AG09309 (cell line): Measurements from ENCODE around the gene SAMD15.
A peak's percentile ranks its signal among the peaks of the same experiment; 100 is the strongest.

Source experiments
- DNase-seq: peaks from one replicate; pipeline ENCODE4 v3.0.0-alpha.2; 2010; ENCODE audit warnings: low read depth
- H3K4me3 ChIP-seq: 2 replicates; pipeline ENCODE4 v1.5.1; 2011; ENCODE audit warnings: mild to moderate bottlenecking, low read depth, low read length, moderate library complexity; ENCODE audit not compliant: control insufficient read depth
- TF ChIP-seq, protein P1 (sequence below): IDR thresholded peaks from 2 replicates; pipeline ENCODE4 v1.5.1; 2011; ENCODE audit warnings: mild to moderate bottlenecking, low read depth, low read length, inconsistent platforms; ENCODE audit not compliant: insufficient read depth, control insufficient read depth; ENCODE audit errors: missing control alignments

SAMD15 gene

DNA sequence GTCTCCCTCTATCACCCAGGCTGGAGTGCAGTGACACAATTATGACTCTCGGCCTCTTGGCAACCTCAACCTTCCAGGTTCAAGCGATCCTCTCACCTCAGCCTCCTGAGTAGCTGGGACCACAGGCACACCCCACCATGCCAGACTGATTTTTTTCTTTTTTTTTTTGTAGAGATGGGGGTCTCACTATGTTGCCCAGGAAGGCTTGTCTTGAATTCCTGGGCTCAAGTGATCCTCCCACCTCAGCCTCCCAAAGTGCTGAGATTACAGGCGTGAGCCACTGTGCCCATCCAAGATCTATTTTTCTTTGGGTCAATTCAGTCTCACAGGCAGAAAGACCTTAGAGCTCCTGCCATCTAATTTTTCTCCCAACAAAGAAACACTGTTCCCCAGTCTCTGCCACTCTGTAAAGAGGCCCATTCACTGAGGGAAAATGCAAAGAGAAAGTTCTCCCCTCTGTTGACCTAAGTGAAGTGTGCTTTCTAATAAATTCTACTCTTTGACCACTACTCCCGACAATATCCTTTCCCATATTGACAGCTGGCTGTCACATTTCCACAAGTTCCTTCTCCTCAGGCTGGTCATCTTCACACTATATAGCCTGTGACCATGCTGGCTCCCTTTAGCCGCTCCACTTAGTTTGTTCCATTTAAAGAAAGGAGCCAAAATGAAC, 23.6 kb upstream of the SAMD15 start:
- no peak overlapping the region for H3K4me3 ChIP-seq
- TF ChIP-seq, protein P1, sequence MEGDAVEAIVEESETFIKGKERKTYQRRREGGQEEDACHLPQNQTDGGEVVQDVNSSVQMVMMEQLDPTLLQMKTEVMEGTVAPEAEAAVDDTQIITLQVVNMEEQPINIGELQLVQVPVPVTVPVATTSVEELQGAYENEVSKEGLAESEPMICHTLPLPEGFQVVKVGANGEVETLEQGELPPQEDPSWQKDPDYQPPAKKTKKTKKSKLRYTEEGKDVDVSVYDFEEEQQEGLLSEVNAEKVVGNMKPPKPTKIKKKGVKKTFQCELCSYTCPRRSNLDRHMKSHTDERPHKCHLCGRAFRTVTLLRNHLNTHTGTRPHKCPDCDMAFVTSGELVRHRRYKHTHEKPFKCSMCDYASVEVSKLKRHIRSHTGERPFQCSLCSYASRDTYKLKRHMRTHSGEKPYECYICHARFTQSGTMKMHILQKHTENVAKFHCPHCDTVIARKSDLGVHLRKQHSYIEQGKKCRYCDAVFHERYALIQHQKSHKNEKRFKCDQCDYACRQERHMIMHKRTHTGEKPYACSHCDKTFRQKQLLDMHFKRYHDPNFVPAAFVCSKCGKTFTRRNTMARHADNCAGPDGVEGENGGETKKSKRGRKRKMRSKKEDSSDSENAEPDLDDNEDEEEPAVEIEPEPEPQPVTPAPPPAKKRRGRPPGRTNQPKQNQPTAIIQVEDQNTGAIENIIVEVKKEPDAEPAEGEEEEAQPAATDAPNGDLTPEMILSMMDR = no peak
- DNase-seq = no peak

DNA sequence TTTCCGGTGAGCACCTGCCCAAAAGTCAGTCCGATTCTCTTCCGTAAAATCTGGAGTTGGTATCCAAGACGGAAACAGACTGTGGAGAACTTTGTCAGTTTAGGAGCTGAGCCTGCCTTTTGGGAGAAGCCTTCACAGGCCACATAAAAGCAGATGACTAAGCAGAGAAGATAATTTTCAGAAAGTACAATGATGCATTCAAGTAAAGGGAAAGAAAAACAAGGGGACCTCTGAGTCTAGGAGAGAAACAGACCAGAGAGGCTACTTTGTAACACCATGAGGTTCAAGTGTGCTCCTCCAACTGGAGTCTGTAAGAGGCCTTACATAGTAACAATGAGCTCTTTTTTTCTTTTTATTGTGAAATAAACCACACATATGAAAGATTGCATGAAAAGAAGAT, 21.4 kb upstream of the SAMD15 start:
- no peak for DNase-seq
- TF ChIP-seq, protein P1 = no peak
- no peak overlapping the region for H3K4me3 ChIP-seq

DNA sequence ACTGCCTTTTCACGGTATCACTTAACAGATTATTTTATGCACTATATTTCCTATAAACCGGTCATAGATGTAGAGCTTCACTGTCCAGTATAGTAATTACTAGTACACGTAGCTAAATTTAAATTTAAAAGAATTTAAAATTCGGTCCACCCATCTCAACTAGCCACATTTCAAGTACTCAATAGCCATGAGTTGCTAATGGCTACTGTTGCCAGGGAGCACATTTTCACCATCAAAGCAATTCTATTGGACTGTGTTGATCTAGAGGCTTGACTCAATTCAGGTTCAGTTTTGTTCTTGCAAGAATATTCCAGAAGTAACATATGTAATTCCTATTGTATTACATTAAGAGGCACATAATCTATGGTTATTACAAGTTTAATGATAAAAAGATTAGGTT, 20.3 kb upstream of the SAMD15 start:
- DNase-seq = no peak
- no peak overlapping the region for H3K4me3 ChIP-seq
- TF ChIP-seq, protein P1 = no peak

DNA sequence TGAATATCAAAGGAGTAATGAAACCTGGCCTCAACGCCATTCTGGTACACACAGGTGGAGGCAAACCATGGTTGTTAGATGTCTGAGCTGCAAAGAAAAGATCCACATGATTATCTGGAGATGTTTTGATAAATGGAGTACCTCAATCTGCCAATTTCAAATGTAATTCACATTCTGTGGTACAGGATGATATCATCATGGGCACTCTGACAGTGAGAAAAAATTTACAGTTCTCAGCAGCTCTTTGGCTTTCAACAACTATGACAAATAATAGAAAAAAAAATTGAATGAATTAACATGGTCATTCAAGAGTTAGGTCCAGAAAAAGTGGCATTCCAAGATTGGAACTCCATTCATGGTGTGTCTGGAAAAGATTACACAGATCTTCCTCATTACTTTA, 17.6 kb upstream of the SAMD15 start:
- TF ChIP-seq, protein P1 = no peak
- H3K4me3 ChIP-seq = no peak overlapping the region
- no peak for DNase-seq

DNA sequence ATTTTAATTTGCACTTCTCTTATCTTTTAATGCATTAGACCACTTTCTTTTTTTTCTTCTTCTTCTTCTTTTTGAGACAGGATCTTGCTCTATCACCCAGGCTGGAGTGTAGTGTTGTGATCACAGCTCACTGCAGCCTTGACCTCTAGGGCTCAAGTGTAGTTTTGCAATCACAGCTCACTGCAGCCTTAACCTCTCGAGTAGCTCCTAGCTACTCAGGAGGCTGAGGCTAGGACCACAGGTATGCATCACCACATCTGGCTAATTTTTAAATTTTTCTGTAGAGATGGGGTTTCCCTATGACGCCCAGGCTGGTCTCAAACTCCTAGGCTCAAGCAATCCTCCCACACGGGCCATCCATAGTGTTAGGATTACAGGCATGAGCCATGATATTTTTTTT, 13.0 kb upstream of the SAMD15 start:
- DNase-seq = no peak
- TF ChIP-seq, protein P1 = no peak
- no peak overlapping the region for H3K4me3 ChIP-seq

DNA sequence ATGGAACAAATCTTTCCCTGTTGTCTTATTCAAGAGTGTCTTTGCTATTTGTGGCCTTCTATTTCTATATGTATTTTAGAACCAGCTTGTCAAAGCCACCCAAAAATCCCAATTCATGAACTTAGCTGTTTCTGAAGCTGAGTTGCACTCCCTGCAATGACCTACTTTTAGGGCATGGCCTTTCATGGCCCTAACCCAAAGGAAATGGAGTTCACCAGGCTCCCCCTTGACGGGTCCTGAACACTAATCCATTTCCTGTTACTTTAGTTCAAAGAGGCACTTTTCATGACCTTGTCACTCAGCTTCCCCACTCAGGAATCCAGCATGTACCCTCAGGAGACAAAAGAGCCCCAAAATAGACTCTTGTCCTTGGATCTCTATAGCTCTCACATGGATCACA, 7.9 kb upstream of the SAMD15 start:
- DNase-seq = no peak
- TF ChIP-seq, protein P1 = no peak
- H3K4me3 ChIP-seq = no peak overlapping the region

DNA sequence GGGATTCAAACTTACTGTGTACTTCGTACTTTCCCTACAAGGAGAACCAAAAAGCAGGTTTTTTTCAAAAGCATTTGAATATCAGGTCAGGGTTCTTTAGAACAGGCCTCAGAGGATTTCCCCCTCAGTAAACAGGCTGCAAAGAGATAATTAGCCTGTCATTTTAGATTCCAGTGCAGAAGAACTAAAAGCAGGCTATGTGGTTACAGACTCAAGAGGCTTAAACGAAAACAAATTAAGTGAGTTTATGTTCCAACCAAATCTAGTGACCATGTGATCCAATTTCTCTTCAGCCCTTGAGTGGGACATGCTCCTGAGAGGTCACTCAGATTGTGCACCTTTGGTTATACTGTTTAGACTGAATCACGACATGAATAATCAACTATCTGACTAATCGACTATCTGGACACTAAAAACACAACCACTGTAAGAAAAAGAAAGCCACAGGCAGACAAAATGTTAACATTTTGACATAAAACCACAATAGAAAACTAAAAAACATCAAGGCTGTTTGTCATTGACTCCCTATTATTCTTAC, 4.8 kb upstream of the SAMD15 start:
- DNase-seq = peak; percentile 2
- no peak overlapping the region for H3K4me3 ChIP-seq
- TF ChIP-seq, protein P1 = no peak
